ENCODE data around the gene TMTC1.

- TF ChIP-seq POLR2AphosphoS5 (IDR thresholded peaks at IDR 0.05; ENCODE audit: low read depth, low read length) (no peak), REST (IDR thresholded peaks at IDR 0.05; ENCODE audit: insufficient read depth in 1 of 2, low read depth in 2 of 2, low read length in 2 of 2) (no peak)
Observed at GRCh38 chr12:29533815-29534489, 249.8 kb downstream of the TMTC1 start.
